SU-DHL-6 (cell line): ENCODE measurements around the gene PPP1R12B.
"Not testable (repeated sequence)": the region's sequence is repeated elsewhere in the genome, so short reads cannot be mapped to it uniquely, and the experiment has no call there.

Experiments used
- CTCF ChIP-seq: fragments of 200-600 bp; sonication (generic); IDR thresholded peaks from one replicate; pipeline ENCODE4 v1.5.1; 2017; ENCODE audit warnings: antibody characterized with exemption, mild to moderate bottlenecking, low read length, moderate library complexity; ENCODE audit not compliant: insufficient read depth, poor library complexity, severe bottlenecking
- EZH2phosphoT487 ChIP-seq: fragments of 200-600 bp; sonication (generic), shearing (Covaris generic); conservative IDR thresholded peaks from 2 replicates; pipeline ENCODE4 v1.6.1; 2018; ENCODE audit warnings: mild to moderate bottlenecking, antibody characterized with exemption, low read length, moderate library complexity, mixed read lengths

- not testable (repeated sequence) for TF ChIP-seq CTCF, EZH2phosphoT487
These were observed 53.3 kb downstream of the PPP1R12B start for GRCh38 chr1:202401771-202402170.
